NCI-H146 treated with DMSO at 0.1 percent for 48 hours (cell line): ENCODE data around the gene POU2F3.

ENCODE experiments used
- DNase-seq: peaks from one replicate; lab custom pipeline; 2025; ENCODE audit not compliant: unreplicated experiment; lab: John Stamatoyannopoulos, UW

The POU2F3 gene

GRCh38 chr11:120316880-120317688, 77.1 kb downstream of the POU2F3 start:
- DNase-seq: no peak

- no peak for DNase-seq
Observed at GRCh38 chr11:120317689-120318480, 77.9 kb downstream of the POU2F3 start.

GRCh38 chr11:120318906-120319305, 79.0 kb downstream of the POU2F3 start:
- no peak for DNase-seq

GRCh38 chr11:120324932-120325810, 85.2 kb downstream of the POU2F3 start, which contains the start of gene TLCD5:
Gene TLCD5 (plus strand): TSS chr11:120325299. CDS start chr11:120327442, 2,143 bp downstream.
- DNase-seq: peak; percentile 68

GRCh38 chr11:120326228-120326627, 86.3 kb downstream of the POU2F3 start:
- no peak for DNase-seq

- no peak for DNase-seq
Observed at GRCh38 chr11:120326845-120327281, 86.9 kb downstream of the POU2F3 start.

- no peak for DNase-seq
Observed at GRCh38 chr11:120327311-120327710, 87.4 kb downstream of the POU2F3 start.

- no peak for DNase-seq
Observed at GRCh38 chr11:120329556-120329955, 89.6 kb downstream of the POU2F3 start.

GRCh38 chr11:120330045-120330444, 90.1 kb downstream of the POU2F3 start:
- no peak for DNase-seq

- no peak for DNase-seq
Observed at GRCh38 chr11:120331301-120331996, 91.5 kb downstream of the POU2F3 start.

GRCh38 chr11:120332822-120333716, 93.1 kb downstream of the POU2F3 start:
- DNase-seq: no peak

GRCh38 chr11:120333801-120334200, 93.9 kb downstream of the POU2F3 start:
- DNase-seq: no peak

- DNase-seq: no peak
Observed at GRCh38 chr11:120334332-120334731, 94.4 kb downstream of the POU2F3 start.

GRCh38 chr11:120334894-120335462, 95.0 kb downstream of the POU2F3 start:
- DNase-seq: peak; percentile 77

- peak; percentile 71 for DNase-seq
Observed at GRCh38 chr11:120335556-120335907, 95.6 kb downstream of the POU2F3 start.

- peak; percentile 83 for DNase-seq
Observed at GRCh38 chr11:120335908-120336640, 96.1 kb downstream of the POU2F3 start, which contains the start of gene ARHGEF12. Gene ARHGEF12 (plus strand): TSS chr11:120336413. CDS start chr11:120337244, 831 bp downstream.

- DNase-seq: peak; percentile 22
Observed at GRCh38 chr11:120336641-120337354, 96.9 kb downstream of the POU2F3 start.
